Omental fat pad (tissue), 4 donors: ENCODE measurements around the gene LCN15. TPM values are rescaled to one million over a fixed set of nuclear protein-coding genes. Genes with fewer than 3 reads are reported as not detected.

Experiments
- ATAC-seq: fragments of 150-250 bp; one replicate; pipeline ENCODE4 v1.9.1; 2016; ENCODE audit warnings: mild to moderate bottlenecking, moderate library complexity; ENCODE audit not compliant: low FRiP score
- DNase-seq: peaks from one replicate; pipeline ENCODE4 v3.0.0-alpha.2; 2019; ENCODE audit warnings: low spot score
- CTCF ChIP-seq, 3 donors: fragments of 450-650 bp; IDR thresholded peaks; one replicate each; pipeline ENCODE4 v1.5.1; 2016 to 2017; ENCODE audit warnings: antibody characterized with exemption in 3 of 3, mild to moderate bottlenecking in 3 of 3, moderate library complexity in 2 of 3
- total RNA-seq, 4 donors: library from RNA; depleted of rRNA; stranded (reverse); fragments of >200 nt; gene quantifications; one replicate each; pipeline ENCODE4 v1.1.0, GENCODE V29; 2016

LCN15 gene
- total RNA-seq, 4 donors from 2014 or later, result not detected

DNA sequence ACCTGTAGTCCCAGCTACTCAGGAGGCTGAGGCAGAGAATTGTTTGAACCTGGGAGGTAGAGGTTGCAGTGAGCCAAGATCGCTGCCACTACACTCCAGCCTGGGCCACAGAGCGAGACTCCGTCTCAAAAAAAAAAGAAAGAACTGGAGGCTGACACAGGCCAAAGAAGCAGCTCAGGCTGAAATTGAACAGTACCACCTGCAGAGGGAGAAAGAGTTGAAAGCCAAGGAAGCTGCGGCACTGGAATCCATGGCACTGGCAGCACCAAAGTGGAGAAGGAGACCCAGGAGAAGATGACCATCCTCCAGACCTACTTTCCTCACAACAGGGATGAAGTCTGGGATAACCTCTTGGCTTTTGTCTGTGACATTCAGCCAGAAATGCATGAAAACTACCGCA lies 15.5 kb upstream of the LCN15 start:
- ATAC-seq, result no peak
- DNase-seq, result no peak
- no peak for TF ChIP-seq CTCF (IDR thresholded peaks at IDR 0.05)

DNA sequence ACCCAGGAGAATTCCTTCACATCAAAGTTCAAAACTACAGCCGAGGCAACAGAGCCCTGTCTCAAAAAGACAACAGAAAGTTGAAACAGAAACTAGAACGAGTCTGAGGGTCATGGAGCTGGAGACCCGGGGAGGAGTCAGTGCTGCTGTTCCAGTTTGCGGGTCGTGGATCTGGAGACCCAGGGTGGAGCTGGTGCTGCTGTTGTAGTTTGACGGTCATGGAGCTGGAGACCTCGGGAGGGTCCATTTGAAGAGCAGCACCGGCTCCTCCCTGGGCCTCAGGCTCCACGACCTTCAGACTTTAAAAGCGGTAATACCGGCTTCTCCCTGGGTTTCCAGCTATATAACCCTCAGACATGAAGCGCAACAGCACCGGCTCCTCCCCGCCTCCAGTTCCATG lies 13.0 kb upstream of the LCN15 start:
- no peak for TF ChIP-seq CTCF (IDR thresholded peaks at IDR 0.05)
- no peak for DNase-seq

DNA sequence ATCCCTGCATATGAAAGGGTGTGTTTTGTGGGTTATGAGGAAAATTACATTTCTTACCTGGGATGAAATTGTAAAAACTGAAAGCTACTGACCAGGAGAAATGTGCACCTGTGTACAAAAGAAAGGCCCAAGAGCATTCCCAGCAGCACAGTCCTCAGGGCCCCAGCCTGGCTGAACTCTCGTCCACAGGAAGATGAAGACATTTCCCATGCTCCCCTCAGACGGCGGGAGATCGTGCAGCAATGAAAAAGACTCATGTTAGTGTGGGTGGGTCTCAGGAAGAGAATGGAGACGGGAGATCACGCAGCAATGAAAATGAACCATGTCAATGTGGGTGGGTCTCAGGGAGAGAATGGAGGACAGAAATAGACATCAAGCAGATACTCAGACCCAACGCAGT lies 12.6 kb upstream of the LCN15 start:
- no peak for ATAC-seq
- DNase-seq, result no peak
- TF ChIP-seq CTCF (IDR thresholded peaks at IDR 0.05), result no peak

More for the DNA sequence above, 13.0 kb upstream of the LCN15 start:
- ATAC-seq, result no peak

DNA sequence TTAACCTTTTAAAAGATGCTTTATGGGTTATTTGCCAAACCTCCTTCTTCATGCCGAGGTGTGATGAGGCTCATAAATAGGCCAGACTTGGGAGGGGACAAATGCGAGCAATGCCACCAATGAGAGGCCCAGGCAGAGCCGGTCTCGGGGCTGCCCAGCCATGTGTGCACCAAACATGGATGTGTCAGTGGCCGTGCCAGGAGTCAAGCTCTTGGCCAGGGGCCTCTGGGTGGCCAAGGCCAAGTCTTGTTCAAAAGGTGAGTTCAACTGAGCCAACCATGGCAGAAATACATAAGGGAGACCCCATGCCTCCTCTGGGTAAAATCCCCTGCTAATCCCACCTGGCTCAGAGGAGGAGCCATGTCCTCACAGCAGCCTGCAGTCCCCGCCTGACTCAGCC lies 10.9 kb upstream of the LCN15 start:
- TF ChIP-seq CTCF (IDR thresholded peaks at IDR 0.05), result no peak
- DNase-seq, result no peak
- ATAC-seq, result no peak

DNA sequence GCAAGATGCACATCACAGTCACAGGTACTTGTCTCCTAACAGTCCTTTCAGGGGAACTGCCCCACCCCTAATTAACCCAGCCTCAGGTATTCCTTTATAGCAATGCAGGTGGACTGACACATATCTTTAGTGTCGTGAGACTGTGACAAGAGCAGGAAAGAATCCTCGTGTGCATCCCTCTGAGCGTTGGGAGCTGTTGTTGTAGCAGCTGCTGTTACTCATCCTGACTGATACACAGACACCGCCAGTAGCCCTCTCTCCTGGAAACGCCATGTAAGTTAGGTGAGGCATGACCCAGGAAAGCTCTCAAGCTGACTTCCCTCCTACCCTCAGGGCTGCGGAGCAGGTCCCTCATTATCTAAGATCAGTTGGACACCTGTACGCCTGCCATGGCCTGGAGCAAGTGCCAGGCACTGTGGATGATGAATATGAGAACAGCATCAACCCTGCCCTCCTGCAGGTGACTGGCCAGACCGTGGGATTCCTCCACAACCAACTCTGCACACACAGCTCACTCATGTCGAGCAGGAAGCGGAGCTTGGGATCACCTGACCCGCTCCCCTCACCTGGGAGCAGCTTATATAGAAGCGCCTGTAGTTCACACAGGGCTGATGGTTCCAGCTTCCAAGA lies 10.2 kb upstream of the LCN15 start:
- DNase-seq (no peak), ATAC-seq (no peak)

DNA sequence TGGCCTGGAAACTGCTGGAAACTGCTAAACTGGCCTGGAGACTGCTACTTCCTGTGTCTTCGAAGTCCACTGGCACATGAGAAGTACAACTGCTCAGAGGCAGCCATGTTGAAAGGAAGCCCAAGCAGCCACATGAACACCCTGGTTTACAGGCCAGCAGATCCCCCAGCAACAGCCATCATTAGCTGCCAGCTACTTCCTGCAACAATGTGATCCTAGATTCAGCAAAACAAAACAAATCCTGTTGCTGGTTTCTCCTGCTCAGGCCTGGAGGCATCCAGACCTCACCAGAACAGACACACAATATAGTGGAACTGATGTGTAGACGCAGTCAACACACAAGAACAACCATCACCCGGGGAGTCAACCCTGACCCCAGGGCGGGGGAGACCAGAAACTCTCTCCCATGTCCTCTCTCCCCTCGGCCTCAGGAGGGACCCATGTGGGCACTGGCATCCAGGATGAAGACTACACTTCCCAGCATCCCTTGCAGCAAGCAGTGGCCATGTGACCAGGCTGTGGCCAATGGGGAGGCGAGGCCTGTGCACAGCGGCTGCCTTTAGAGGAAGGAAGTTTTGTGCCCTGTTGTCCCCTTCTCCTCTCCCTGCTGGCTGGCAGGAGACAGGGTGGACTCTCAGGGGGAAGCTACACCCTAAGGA lies 9.2 kb upstream of the LCN15 start:
- no peak for TF ChIP-seq CTCF (IDR thresholded peaks at IDR 0.05)
- DNase-seq (no peak), ATAC-seq (no peak)

More for the DNA sequence above, 10.2 kb upstream of the LCN15 start:
- no peak for TF ChIP-seq CTCF (IDR thresholded peaks at IDR 0.05)

- no peak for TF ChIP-seq CTCF (IDR thresholded peaks at IDR 0.05)
- DNase-seq (no peak), ATAC-seq (no peak)
Observed at GRCh38 chr9:136771907-136772415, 7.6 kb upstream of the LCN15 start.
